HG02870 (cell line): Measurements from ENCODE around the gene NFIA.

Experiments used
- ATAC-seq: cut with Tn5 transposase; IDR thresholded peaks from one replicate; pipeline ENCODE4 v1.9.1; 2021; ENCODE audit warnings: mild to moderate bottlenecking, moderate library complexity; ENCODE audit not compliant: unreplicated experiment

Gene NFIA

GRCh38 chr1:61098906-61099437 lies 16.6 kb downstream of the NFIA start:
- ATAC-seq = no peak

GRCh38 chr1:61100578-61100977 lies 18.2 kb downstream of the NFIA start:
- no peak for ATAC-seq

- no peak for ATAC-seq
Observed at GRCh38 chr1:61101536-61101935, 19.2 kb downstream of the NFIA start.

- ATAC-seq = no peak
Observed at GRCh38 chr1:61102041-61102440, 19.7 kb downstream of the NFIA start.

- ATAC-seq = no peak
Observed at GRCh38 chr1:61102621-61103020, 20.3 kb downstream of the NFIA start.

GRCh38 chr1:61104220-61104671 lies 21.9 kb downstream of the NFIA start:
- no peak for ATAC-seq

GRCh38 chr1:61107638-61108037 lies 25.3 kb downstream of the NFIA start:
- ATAC-seq = no peak

- no peak for ATAC-seq
Observed at GRCh38 chr1:61109158-61109557, 26.8 kb downstream of the NFIA start.

GRCh38 chr1:61109910-61110309 lies 27.5 kb downstream of the NFIA start:
- ATAC-seq = no peak

GRCh38 chr1:61110554-61110953 lies 28.2 kb downstream of the NFIA start:
- ATAC-seq = no peak

GRCh38 chr1:61111084-61112004 lies 29.0 kb downstream of the NFIA start:
- no peak for ATAC-seq

GRCh38 chr1:61114178-61114870 lies 32.0 kb downstream of the NFIA start:
- ATAC-seq = no peak

GRCh38 chr1:61115436-61115835 lies 33.1 kb downstream of the NFIA start:
- no peak for ATAC-seq

GRCh38 chr1:61116421-61116820 lies 34.1 kb downstream of the NFIA start:
- ATAC-seq = no peak

GRCh38 chr1:61117283-61117682 lies 34.9 kb downstream of the NFIA start:
- no peak for ATAC-seq

GRCh38 chr1:61119085-61119484 lies 36.7 kb downstream of the NFIA start:
- no peak for ATAC-seq

- ATAC-seq = no peak
Observed at GRCh38 chr1:61120246-61120840, 38.0 kb downstream of the NFIA start.

GRCh38 chr1:61120998-61121397 lies 38.6 kb downstream of the NFIA start:
- no peak for ATAC-seq

- no peak for ATAC-seq
Observed at GRCh38 chr1:61121631-61122030, 39.3 kb downstream of the NFIA start.

- ATAC-seq = no peak
Observed at GRCh38 chr1:61122389-61122788, 40.0 kb downstream of the NFIA start.

GRCh38 chr1:61123326-61123725 lies 41.0 kb downstream of the NFIA start:
- ATAC-seq = no peak
